Fibroblast of villous mesenchyme (primary cell): Measurements from ENCODE around the gene CABP1. TPM values are rescaled to one million over a fixed set of nuclear protein-coding genes. Genes with fewer than 3 reads are reported as not detected.

Experiments used
- DNase-seq: peaks from one replicate; pipeline ENCODE4 v3.0.0-alpha.2; 2010; ENCODE audit warnings: low read depth
- H3K4me3 ChIP-seq: 2 replicates; pipeline ENCODE4 v1.5.1; 2011; ENCODE audit warnings: low read depth, mild to moderate bottlenecking, low read length
- total RNA-seq: library from RNA; depleted of rRNA; stranded (reverse); fragments of >200 nt; gene quantifications from 2 replicates; pipeline ENCODE4 v1.2.3, GENCODE V29; 2012
- TF ChIP-seq, protein P1 (sequence below): IDR thresholded peaks from 2 replicates; pipeline ENCODE4 v1.5.1; 2012; ENCODE audit warnings: low read depth, mild to moderate bottlenecking, low read length; ENCODE audit not compliant: insufficient read depth

The CABP1 gene
- total RNA-seq: not detected in 2 replicates

DNA sequence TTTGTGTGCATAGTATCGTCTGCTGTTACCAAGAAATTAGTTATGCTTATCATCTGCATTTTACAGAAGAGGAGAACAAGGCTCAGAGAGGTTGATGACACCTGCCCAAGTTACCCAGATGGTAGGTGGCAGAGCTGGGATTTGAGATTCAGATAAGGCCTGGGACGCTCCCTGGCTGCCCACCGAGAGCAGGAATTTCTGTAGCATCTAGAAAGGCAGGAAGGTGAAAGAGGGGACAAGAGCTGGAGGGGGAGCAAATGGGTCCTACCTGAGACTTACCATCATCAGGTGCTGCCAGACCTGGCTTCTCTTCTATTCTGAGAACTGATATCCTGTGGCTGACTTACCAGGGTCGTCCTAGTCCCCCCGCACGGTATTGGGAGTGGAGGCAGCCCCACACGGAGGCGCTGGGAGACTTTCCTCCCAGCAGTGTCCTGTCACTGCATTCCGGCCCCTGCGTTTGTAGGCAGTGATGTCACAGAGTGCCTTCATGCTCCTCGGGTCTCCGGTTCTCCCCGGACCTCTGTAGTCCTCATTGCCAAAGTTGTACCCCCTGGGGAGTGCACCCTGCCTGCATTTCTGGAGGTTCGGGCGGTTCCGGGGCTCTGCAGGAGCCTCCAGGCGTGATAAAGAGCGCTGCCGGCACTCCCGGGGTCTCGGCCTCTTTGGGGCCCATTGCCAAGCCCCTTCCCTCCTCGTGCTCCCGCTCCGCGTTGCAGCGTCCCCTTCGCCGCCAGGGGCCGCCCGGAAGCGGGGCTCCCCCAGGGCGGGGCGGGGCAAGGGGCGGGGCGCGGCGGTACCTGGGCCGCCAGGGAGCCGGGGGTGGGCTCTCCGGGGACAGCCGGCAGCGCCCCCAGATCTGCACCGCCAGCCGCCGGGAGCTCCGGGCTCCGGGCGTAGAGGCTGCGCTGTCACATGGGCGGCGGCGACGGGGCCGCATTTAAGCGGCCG lies at the start of gene CABP1:
Gene CABP1 (plus strand): TSS at position 856 of the 951 bp plus-strand sequence. CDS start 60 bp downstream, at position 916.
- peak within 1 kb of the TSS; percentile 15 for H3K4me3 ChIP-seq
- no peak for DNase-seq
- TF ChIP-seq, protein P1, sequence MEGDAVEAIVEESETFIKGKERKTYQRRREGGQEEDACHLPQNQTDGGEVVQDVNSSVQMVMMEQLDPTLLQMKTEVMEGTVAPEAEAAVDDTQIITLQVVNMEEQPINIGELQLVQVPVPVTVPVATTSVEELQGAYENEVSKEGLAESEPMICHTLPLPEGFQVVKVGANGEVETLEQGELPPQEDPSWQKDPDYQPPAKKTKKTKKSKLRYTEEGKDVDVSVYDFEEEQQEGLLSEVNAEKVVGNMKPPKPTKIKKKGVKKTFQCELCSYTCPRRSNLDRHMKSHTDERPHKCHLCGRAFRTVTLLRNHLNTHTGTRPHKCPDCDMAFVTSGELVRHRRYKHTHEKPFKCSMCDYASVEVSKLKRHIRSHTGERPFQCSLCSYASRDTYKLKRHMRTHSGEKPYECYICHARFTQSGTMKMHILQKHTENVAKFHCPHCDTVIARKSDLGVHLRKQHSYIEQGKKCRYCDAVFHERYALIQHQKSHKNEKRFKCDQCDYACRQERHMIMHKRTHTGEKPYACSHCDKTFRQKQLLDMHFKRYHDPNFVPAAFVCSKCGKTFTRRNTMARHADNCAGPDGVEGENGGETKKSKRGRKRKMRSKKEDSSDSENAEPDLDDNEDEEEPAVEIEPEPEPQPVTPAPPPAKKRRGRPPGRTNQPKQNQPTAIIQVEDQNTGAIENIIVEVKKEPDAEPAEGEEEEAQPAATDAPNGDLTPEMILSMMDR: no peak

DNA sequence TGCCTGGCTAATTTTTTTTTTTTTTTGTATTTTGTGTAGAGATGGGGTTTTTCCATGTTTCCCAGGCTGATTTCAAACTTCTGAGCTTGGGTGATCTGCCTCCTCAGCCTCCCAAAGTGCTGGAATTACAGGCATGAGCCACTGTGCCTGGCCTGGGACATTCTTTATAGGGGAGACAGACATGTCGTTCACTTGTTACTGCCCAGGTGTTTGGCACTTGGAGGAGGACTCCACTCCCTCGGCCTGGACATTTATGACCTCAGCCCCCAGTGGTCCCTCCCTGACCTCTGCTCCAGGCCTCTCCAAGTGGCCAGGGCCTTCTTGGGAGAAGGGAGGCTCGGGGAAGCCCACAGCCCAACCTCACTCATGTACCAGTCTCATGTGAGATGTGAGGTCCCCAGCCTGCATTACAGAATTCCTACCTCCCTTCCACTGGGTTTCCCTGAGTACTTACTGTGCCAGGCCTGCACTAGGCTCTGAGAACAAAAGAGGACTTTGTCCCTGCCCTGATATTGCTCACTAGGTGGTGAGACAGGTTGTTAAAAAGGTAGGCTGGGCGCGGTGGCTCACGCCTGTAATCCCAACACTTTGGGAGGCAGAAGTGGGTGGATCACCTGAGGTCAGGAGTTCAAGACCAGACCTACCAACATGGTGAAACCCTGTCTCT lies 49.6 kb upstream of the CABP1 start:
- H3K4me3 ChIP-seq: no peak overlapping the region
- TF ChIP-seq, protein P1: no peak
- DNase-seq: no peak

DNA sequence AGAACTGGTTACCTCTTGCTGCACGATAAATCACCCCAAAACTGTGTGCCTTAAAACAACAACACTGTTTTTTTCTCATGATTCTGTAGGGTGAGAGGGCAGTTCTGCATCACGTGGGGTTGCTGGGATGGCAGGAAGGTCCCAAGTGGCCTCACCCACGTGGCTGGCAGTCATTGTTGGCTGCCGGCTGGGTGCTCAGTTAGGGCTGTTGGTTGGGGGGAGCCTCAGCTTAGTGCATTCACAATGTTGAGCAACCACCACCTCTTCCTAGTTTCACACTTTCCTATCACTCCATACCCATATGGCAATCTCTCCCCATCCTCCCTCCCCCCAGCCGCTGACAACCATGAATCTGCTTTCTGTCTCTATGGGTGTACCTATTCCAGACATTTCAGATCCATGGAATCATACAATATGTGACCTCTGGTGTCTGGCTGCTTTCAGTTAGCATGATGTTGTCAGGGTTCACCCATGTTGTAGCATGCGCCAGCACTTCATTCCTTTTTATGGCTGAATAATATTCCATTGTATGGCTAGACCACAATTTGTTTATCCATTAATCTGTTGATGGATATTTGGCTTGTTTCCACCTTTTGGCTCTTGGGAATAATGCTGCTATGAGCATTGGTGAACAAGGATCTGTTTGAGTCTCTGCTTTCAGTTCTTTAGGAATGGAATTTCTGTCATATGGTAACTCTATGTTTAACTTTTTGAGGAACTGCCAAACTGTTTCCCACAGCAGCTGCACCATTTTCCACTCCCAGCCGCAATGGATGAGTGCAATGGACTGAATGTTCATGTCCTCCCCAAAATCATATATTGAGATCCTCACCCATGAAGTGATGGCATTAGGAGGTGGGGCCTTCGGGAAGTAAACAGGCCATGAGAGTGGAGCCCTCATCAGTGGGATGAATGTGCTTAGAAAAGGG lies 48.0 kb upstream of the CABP1 start:
- DNase-seq: no peak
- TF ChIP-seq, protein P1: no peak
- H3K4me3 ChIP-seq: no peak overlapping the region

DNA sequence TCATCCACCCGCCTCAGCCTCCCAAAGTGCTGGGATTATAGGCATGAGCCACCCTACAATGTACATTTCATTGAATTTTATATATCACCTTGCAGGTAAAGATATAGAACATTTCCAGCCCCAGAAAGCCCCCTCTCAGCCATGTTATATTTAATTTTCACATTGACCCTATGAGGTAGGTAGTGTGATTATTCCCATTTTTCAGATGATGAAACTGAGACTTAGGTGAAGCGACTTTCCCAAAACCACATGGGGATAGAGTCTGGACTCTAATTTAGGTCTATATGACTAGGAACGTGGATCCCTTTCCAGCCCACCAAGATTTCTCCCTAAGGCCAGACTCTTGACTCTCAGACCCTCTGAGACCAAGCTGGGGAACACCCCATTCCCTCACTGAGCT lies 43.5 kb upstream of the CABP1 start:
- no peak overlapping the region for H3K4me3 ChIP-seq
- TF ChIP-seq, protein P1: no peak
- DNase-seq: no peak

DNA sequence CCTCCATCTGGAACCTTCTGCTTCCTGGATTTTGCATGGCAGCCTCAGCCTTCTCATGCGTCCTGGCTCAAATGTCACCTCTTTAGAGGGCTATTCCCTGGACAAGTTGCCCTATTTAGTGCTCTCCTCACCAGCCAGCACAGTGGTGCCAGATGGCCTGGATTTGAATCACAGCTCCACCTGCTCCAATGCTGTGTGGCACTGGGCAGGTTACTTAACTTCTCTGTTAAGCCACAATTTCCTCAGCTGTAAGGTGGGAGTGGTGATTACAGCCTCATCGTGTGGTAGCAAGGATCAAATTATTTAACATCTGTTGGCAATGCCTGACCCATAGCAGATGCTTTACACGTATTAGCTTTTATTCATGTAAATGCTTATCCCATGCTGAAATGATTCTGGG lies 42.6 kb upstream of the CABP1 start:
- H3K4me3 ChIP-seq: no peak overlapping the region
- no peak for DNase-seq
- TF ChIP-seq, protein P1: no peak

DNA sequence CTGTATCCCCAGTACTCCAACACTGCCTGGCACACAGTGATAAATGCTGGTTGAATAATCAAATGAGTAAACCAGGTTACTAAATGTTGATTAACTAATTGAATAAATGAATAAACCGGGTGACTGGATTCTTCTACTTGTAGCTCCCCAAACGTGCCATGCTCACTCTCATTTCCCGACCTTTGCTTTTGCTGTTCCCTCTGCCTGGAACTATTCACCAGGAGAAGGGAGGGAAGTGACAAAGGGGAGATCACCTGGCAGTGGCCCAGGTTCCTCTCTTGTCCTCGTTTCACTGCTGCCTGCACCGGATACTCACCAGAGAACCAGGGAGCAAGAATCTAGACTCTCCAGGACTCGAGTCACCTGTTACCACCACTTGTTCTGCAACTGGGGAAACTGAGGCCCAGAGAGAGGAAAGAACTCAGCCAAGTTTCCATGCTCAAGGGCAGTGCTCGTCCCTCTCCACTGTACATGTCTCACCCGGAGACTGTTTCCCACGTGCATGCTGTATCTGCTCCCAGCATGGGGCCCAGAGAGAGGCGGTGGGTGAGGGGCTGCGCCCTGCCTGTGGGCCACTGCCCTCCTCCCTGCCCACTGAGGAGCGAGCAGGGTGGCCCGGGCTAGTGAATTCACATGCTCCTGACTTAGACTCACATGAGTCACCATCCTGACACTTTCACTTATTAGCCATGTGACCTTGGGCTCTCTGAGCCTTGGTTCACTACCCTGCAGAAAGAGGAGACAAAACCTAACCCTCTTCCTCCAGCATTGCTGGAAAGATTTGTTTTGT lies 41.6 kb upstream of the CABP1 start:
- TF ChIP-seq, protein P1: no peak
- no peak overlapping the region for H3K4me3 ChIP-seq
- DNase-seq: peak; percentile 36
